HepG2 (cell line): ENCODE data around the gene SETD1A. TPM values are rescaled to one million over a fixed set of nuclear protein-coding genes. Genes with fewer than 3 reads are reported as not detected.
A peak's percentile ranks its signal among the peaks of the same experiment; 100 is the strongest.

ENCODE experiments used
- EP300 ChIP-seq, 3 experiments: sonication (generic) in 1 of 3; formaldehyde crosslinking in 1 of 3; IDR thresholded peaks; 2 replicates each; pipeline versions ENCODE4 v1.5.1 to v1.6.1; 2011 to 2020; ENCODE audit warnings: low read depth in 2 of 3, low read length in 2 of 3, borderline replicate concordance in 1 of 3, improper control_type of control experiment in 1 of 3, mild to moderate bottlenecking in 1 of 3, missing genetic modification reagents in 1 of 3, moderate library complexity in 1 of 3
- ETV5 ChIP-seq: IDR thresholded peaks from 2 replicates; pipeline ENCODE4 v1.6.1; 2018; ENCODE audit warnings: missing biosample characterization, missing genetic modification reagents, inconsistent platforms, borderline replicate concordance
- FOXK2 ChIP-seq: fragments of 450-650 bp; IDR thresholded peaks from 2 replicates; pipeline ENCODE4 v1.6.1; 2016
- HNRNPK ChIP-seq: fragments of 200-400 bp; formaldehyde crosslinking; IDR thresholded peaks from 2 replicates; pipeline ENCODE4 v1.6.1; 2018; ENCODE audit warnings: low read length, low read depth, moderate library complexity, mild to moderate bottlenecking; ENCODE audit not compliant: poor library complexity, severe bottlenecking
- MBNL3 ChIP-seq: fragments of 250-450 bp; sonication (Bioruptor Pico); conservative IDR thresholded peaks from 2 replicates; pipeline ENCODE4 v1.8.0; 2022; ENCODE audit warnings: mild to moderate bottlenecking, inconsistent platforms
- PPARG ChIP-seq: conservative IDR thresholded peaks from 2 replicates; pipeline ENCODE4 v1.6.1; 2016; ENCODE audit warnings: missing biosample characterization, missing genetic modification reagents
- REXO4 ChIP-seq: sonication (generic); formaldehyde crosslinking; IDR thresholded peaks from 2 replicates; pipeline ENCODE4 v1.8.0; 2022; ENCODE audit warnings: missing genetic modification reagents, mild to moderate bottlenecking, borderline replicate concordance
- TAF15 ChIP-seq: fragments of 200-400 bp; formaldehyde crosslinking; IDR thresholded peaks from one replicate; pipeline ENCODE4 v1.6.1; 2018; ENCODE audit warnings: mild to moderate bottlenecking, low read depth, low read length; ENCODE audit not compliant: poor library complexity, severe bottlenecking
- TARDBP ChIP-seq: sonication (generic); formaldehyde crosslinking; IDR thresholded peaks from 2 replicates; pipeline ENCODE4 v1.8.0; 2022; ENCODE audit warnings: mild to moderate bottlenecking, missing genetic modification reagents
- TBP ChIP-seq: sonication (generic); formaldehyde crosslinking; IDR thresholded peaks from 2 replicates; pipeline ENCODE4 v1.5.0; 2020; ENCODE audit warnings: missing genetic modification reagents
- ZC3H4 ChIP-seq: sonication (generic); formaldehyde crosslinking; IDR thresholded peaks from 2 replicates; pipeline ENCODE4 v1.4.0; 2020; ENCODE audit warnings: missing genetic modification reagents, borderline replicate concordance
- ZMYM3 ChIP-seq: sonication (generic); formaldehyde crosslinking; IDR thresholded peaks from 2 replicates; pipeline ENCODE4 v1.5.1; 2020; ENCODE audit warnings: mild to moderate bottlenecking, missing genetic modification reagents
- ZNF263 ChIP-seq: sonication (generic); formaldehyde crosslinking; IDR thresholded peaks from 2 replicates; pipeline ENCODE4 v1.4.0; 2020; ENCODE audit warnings: missing genetic modification reagents
- ZNF333 ChIP-seq: sonication (generic); formaldehyde crosslinking; IDR thresholded peaks from 2 replicates; pipeline ENCODE4 v1.4.0; 2020; ENCODE audit warnings: mild to moderate bottlenecking, missing genetic modification reagents, borderline replicate concordance
- ZNF44 ChIP-seq: sonication (generic); formaldehyde crosslinking; IDR thresholded peaks from 2 replicates; pipeline ENCODE4 v1.5.1; 2020; ENCODE audit warnings: mild to moderate bottlenecking, missing genetic modification reagents
- ZNF446 ChIP-seq: sonication (generic); formaldehyde crosslinking; IDR thresholded peaks from 2 replicates; pipeline ENCODE4 v1.5.0; 2020; ENCODE audit warnings: mild to moderate bottlenecking, missing genetic modification reagents
- ZSCAN25 ChIP-seq: sonication (generic); formaldehyde crosslinking; IDR thresholded peaks from 2 replicates; pipeline ENCODE4 v1.8.0; 2022; ENCODE audit warnings: mild to moderate bottlenecking, missing genetic modification reagents
- polyA plus RNA-seq, 8 experiments: library from polyadenylated mRNA; depleted of rRNA in 3 of 8; stranded (reverse) in 7 of 8; unstranded in 1 of 8; fragments of >200 nt; fragmentation: Illumina TruSeq in 4 of 8; extraction: Trizol in 4 of 8; gene quantifications; 2 replicates each; pipeline versions ENCODE4 v1.2.1 to v1.2.3, GENCODE V29; 2011 to 2016; ENCODE audit warnings: low read depth in 4 of 8, missing spikeins in 1 of 8, mixed read lengths in 1 of 8; ENCODE audit not compliant: insufficient read depth in 1 of 8
- total RNA-seq, 5 experiments: library from RNA; depleted of rRNA; stranded (reverse); fragments of >200 nt; fragmentation: Illumina TruSeq; extraction: Trizol; gene quantifications; 2 replicates each; pipeline ENCODE4 v1.2.3, GENCODE V29; 2016; ENCODE audit warnings: low read depth in 1 of 5
- TF ChIP-seq, protein P1 (sequence below): sonication (generic); formaldehyde crosslinking; IDR thresholded peaks from 2 replicates; pipeline ENCODE4; 2020; ENCODE audit warnings: missing genetic modification reagents, mild to moderate bottlenecking, borderline replicate concordance
- TF ChIP-seq, protein P2 (sequence below): sonication (generic); formaldehyde crosslinking; IDR thresholded peaks from 2 replicates; pipeline ENCODE4 v1.4.0; 2020; ENCODE audit warnings: missing genetic modification reagents, borderline replicate concordance
- TF ChIP-seq, protein P3 (sequence below): sonication (generic); formaldehyde crosslinking; IDR thresholded peaks from 2 replicates; pipeline ENCODE4 v1.4.0; 2020; ENCODE audit warnings: missing genetic modification reagents

Gene SETD1A
- total and polyA plus RNA-seq, 2 of the 13 experiments (the other 11 are each of a cell fraction or from before 2014, with no cell fraction given): 3.8 to 5.6 TPM

DNA sequence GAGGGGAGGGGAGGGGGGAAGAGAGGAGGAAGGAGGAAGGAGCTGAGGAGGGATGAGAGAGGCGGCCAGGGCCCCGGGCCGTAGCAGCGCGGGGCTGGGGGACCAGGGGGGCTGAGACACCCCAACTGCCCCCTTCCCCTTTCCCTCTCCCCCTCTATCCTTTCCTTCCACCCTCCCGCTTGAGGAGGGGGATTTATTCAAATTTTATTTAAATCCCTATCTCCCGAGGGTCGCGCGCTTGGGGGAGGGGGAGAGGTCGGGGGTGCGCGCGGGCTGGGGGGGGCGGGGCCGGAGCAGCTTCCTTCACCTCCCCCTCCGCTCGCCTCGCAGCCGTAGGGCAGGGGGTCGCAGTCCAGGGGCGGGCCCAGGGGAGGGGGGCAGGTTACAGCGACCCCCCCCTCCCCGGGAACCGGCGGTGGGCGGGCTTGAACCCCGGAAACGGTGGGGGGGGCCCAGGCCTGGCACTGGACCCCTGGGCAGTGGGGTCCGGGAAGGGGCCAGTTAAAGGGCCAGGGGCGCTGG is 33.9 kb upstream of the SETD1A start, which contains the start of gene FBXL19 (continued):
- TF ChIP-seq FOXK2 (no peak), HNRNPK (peak; percentile 99), TAF15 (peak; percentile 14), TARDBP (CRISPR knock-in tag) (no peak), ZC3H4 (CRISPR knock-in tag) (no peak), PPARG (CRISPR knock-in tag) (no peak), ZSCAN25 (CRISPR knock-in tag) (peak; percentile 29; the same call in 1 of the 2 replicates), TBP (CRISPR knock-in tag) (no peak), MBNL3 (CRISPR knock-in tag) (no peak), EP300 (IDR thresholded peaks at IDR 0.05; ENCODE audit: low read depth in 2 of 2, low read length in 2 of 2) (no peak), EP300 (CRISPR knock-in tag; IDR thresholded peaks at IDR 0.05; ENCODE audit: borderline replicate concordance) (no peak), REXO4 (CRISPR knock-in tag) (no peak), ZNF333 (CRISPR knock-in tag) (no peak), ETV5 (CRISPR knock-in tag) (0 out of 2 replicates have a peak, but pooled peaks have one; percentile 16), ZNF44 (CRISPR knock-in tag) (no peak), ZMYM3 (no peak), ZNF263 (CRISPR knock-in tag) (peak; percentile 90), ZNF446 (CRISPR knock-in tag) (0 out of 2 replicates have a peak, but pooled peaks have one; percentile 0)
- TF ChIP-seq, protein P1, sequence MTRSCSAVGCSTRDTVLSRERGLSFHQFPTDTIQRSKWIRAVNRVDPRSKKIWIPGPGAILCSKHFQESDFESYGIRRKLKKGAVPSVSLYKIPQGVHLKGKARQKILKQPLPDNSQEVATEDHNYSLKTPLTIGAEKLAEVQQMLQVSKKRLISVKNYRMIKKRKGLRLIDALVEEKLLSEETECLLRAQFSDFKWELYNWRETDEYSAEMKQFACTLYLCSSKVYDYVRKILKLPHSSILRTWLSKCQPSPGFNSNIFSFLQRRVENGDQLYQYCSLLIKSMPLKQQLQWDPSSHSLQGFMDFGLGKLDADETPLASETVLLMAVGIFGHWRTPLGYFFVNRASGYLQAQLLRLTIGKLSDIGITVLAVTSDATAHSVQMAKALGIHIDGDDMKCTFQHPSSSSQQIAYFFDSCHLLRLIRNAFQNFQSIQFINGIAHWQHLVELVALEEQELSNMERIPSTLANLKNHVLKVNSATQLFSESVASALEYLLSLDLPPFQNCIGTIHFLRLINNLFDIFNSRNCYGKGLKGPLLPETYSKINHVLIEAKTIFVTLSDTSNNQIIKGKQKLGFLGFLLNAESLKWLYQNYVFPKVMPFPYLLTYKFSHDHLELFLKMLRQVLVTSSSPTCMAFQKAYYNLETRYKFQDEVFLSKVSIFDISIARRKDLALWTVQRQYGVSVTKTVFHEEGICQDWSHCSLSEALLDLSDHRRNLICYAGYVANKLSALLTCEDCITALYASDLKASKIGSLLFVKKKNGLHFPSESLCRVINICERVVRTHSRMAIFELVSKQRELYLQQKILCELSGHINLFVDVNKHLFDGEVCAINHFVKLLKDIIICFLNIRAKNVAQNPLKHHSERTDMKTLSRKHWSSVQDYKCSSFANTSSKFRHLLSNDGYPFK: no peak
- TF ChIP-seq, protein P2, sequence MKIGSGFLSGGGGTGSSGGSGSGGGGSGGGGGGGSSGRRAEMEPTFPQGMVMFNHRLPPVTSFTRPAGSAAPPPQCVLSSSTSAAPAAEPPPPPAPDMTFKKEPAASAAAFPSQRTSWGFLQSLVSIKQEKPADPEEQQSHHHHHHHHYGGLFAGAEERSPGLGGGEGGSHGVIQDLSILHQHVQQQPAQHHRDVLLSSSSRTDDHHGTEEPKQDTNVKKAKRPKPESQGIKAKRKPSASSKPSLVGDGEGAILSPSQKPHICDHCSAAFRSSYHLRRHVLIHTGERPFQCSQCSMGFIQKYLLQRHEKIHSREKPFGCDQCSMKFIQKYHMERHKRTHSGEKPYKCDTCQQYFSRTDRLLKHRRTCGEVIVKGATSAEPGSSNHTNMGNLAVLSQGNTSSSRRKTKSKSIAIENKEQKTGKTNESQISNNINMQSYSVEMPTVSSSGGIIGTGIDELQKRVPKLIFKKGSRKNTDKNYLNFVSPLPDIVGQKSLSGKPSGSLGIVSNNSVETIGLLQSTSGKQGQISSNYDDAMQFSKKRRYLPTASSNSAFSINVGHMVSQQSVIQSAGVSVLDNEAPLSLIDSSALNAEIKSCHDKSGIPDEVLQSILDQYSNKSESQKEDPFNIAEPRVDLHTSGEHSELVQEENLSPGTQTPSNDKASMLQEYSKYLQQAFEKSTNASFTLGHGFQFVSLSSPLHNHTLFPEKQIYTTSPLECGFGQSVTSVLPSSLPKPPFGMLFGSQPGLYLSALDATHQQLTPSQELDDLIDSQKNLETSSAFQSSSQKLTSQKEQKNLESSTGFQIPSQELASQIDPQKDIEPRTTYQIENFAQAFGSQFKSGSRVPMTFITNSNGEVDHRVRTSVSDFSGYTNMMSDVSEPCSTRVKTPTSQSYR (CRISPR knock-in tag): 0 out of 2 replicates have a peak, but pooled peaks have one; percentile 15
- TF ChIP-seq, protein P3, sequence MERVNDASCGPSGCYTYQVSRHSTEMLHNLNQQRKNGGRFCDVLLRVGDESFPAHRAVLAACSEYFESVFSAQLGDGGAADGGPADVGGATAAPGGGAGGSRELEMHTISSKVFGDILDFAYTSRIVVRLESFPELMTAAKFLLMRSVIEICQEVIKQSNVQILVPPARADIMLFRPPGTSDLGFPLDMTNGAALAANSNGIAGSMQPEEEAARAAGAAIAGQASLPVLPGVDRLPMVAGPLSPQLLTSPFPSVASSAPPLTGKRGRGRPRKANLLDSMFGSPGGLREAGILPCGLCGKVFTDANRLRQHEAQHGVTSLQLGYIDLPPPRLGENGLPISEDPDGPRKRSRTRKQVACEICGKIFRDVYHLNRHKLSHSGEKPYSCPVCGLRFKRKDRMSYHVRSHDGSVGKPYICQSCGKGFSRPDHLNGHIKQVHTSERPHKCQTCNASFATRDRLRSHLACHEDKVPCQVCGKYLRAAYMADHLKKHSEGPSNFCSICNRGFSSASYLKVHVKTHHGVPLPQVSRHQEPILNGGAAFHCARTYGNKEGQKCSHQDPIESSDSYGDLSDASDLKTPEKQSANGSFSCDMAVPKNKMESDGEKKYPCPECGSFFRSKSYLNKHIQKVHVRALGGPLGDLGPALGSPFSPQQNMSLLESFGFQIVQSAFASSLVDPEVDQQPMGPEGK (CRISPR knock-in tag): peak; percentile 86
